ENCODE results near the gene POLR3A.
A peak's percentile ranks its signal among the peaks of the same experiment; 100 is the strongest.

Gene POLR3A

GRCh38 chr10:77932016-77932715 is 97.1 kb downstream of the POLR3A start:
- no peak for DNase-seq (ENCODE audit: extremely low read depth, low read depth)
- no peak overlapping the region for H3K4me3 ChIP-seq (replicated peaks; ENCODE audit: low read depth, low read length)
- TF ChIP-seq CTCF (IDR thresholded peaks at IDR 0.05; ENCODE audit: low read depth, low read length, missing control alignments), result no peak

GRCh38 chr10:77927402-77928246 is 101.7 kb downstream of the POLR3A start:
- peak overlapping the region; percentile 63 for H3K4me3 ChIP-seq (replicated peaks; ENCODE audit: low read depth, low read length)
- TF ChIP-seq CTCF (IDR thresholded peaks at IDR 0.05; ENCODE audit: low read depth, low read length, missing control alignments), result no peak
- no peak for DNase-seq (ENCODE audit: extremely low read depth, low read depth)

- H3K4me3 ChIP-seq (replicated peaks; ENCODE audit: low read depth, low read length), result peak within 1 kb of the TSS; percentile 63
- no peak for TF ChIP-seq CTCF (IDR thresholded peaks at IDR 0.05; ENCODE audit: low read depth, low read length, missing control alignments)
- DNase-seq (ENCODE audit: extremely low read depth, low read depth), result no peak
Measured at GRCh38 chr10:77926566-77927401, 102.5 kb downstream of the POLR3A start, which contains the start of gene DLG5. DLG5 (minus strand) TSS chr10:77926755; CDS start chr10:77926520, 235 bp downstream.

- no peak for DNase-seq (ENCODE audit: extremely low read depth, low read depth)
- TF ChIP-seq CTCF (IDR thresholded peaks at IDR 0.05; ENCODE audit: low read depth, low read length, missing control alignments), result no peak
- peak overlapping the region; percentile 63 for H3K4me3 ChIP-seq (replicated peaks; ENCODE audit: low read depth, low read length)
Measured at GRCh38 chr10:77925795-77926565, 103.3 kb downstream of the POLR3A start.

GRCh38 chr10:77925410-77925794 is 103.9 kb downstream of the POLR3A start:
- DNase-seq (ENCODE audit: extremely low read depth, low read depth), result no peak
- peak overlapping the region; percentile 63 for H3K4me3 ChIP-seq (replicated peaks; ENCODE audit: low read depth, low read length)
- TF ChIP-seq CTCF (IDR thresholded peaks at IDR 0.05; ENCODE audit: low read depth, low read length, missing control alignments), result no peak
